HepG2 (cell line): ENCODE results near the gene IGFLR1. TPM values are rescaled to one million over a fixed set of nuclear protein-coding genes. Genes with fewer than 3 reads are reported as not detected.

Experiments
- CREB1 ChIP-seq, 2 experiments: fragments of 450-650 bp in 1 of 2; IDR thresholded peaks; 2 replicates each; pipeline ENCODE4 v1.6.1; 2016 to 2017; ENCODE audit warnings: control low read depth in 1 of 2, mild to moderate bottlenecking in 1 of 2, missing compliant biosample characterization in 1 of 2, missing genetic modification characterization in 1 of 2
- FOXO1 ChIP-seq: sonication (generic); formaldehyde crosslinking; IDR thresholded peaks from 2 replicates; pipeline ENCODE4 v1.4.0; 2020; ENCODE audit warnings: missing genetic modification reagents
- HDAC1 ChIP-seq: sonication (generic); formaldehyde crosslinking; IDR thresholded peaks from 2 replicates; pipeline ENCODE4 v1.5.1; 2020; ENCODE audit warnings: mild to moderate bottlenecking, missing genetic modification reagents
- MEIS2 ChIP-seq: sonication (generic); formaldehyde crosslinking; IDR thresholded peaks from 2 replicates; pipeline ENCODE4 v1.9.0; 2021; ENCODE audit warnings: mild to moderate bottlenecking, missing genetic modification reagents
- MXD1 ChIP-seq: sonication (generic); formaldehyde crosslinking; IDR thresholded peaks from 2 replicates; pipeline ENCODE4 v1.4.0; 2020; ENCODE audit warnings: mild to moderate bottlenecking, missing genetic modification reagents
- MYC ChIP-seq: sonication (generic); formaldehyde crosslinking; IDR thresholded peaks from 2 replicates; pipeline ENCODE4 v1.9.0; 2021; ENCODE audit warnings: missing genetic modification reagents, borderline replicate concordance
- NFRKB ChIP-seq: fragments of 450-650 bp; IDR thresholded peaks from 2 replicates; pipeline ENCODE4 v1.6.1; 2017
- PCBP1 ChIP-seq: fragments of 200-400 bp; formaldehyde crosslinking; IDR thresholded peaks from 2 replicates; pipeline ENCODE4 v1.6.1; 2017; ENCODE audit warnings: mild to moderate bottlenecking, low read depth, low read length, borderline replicate concordance
- PITX1 ChIP-seq: sonication (generic); formaldehyde crosslinking; IDR thresholded peaks from 2 replicates; pipeline ENCODE4 v1.5.1; 2020; ENCODE audit warnings: mild to moderate bottlenecking, missing genetic modification reagents
- RXRA ChIP-seq: sonication (generic); formaldehyde crosslinking; IDR thresholded peaks from 2 replicates; pipeline ENCODE4 v1.5.1; 2020; ENCODE audit warnings: missing genetic modification reagents
- SRSF1 ChIP-seq: fragments of 200-400 bp; formaldehyde crosslinking; optimal IDR thresholded peaks from 2 replicates; pipeline ENCODE3; 2017; ENCODE audit warnings: mild to moderate bottlenecking, low read depth, low read length, moderate library complexity
- ZFP62 ChIP-seq: sonication (generic); formaldehyde crosslinking; IDR thresholded peaks from 2 replicates; pipeline ENCODE4 v1.4.0; 2020; ENCODE audit warnings: missing genetic modification reagents
- ZNF44 ChIP-seq: sonication (generic); formaldehyde crosslinking; IDR thresholded peaks from 2 replicates; pipeline ENCODE4 v1.5.1; 2020; ENCODE audit warnings: mild to moderate bottlenecking, missing genetic modification reagents
- ZNF543 ChIP-seq: sonication (generic); formaldehyde crosslinking; IDR thresholded peaks from 2 replicates; pipeline ENCODE4 v1.4.0; 2020; ENCODE audit warnings: mild to moderate bottlenecking, missing genetic modification reagents
- ZNF556 ChIP-seq: sonication (generic); formaldehyde crosslinking; IDR thresholded peaks from 2 replicates; pipeline ENCODE4 v1.4.0; 2020; ENCODE audit warnings: mild to moderate bottlenecking, missing genetic modification reagents, borderline replicate concordance
- polyA plus RNA-seq, 8 experiments: library from polyadenylated mRNA; depleted of rRNA in 3 of 8; stranded (reverse) in 7 of 8; unstranded in 1 of 8; fragments of >200 nt; fragmentation: Illumina TruSeq in 4 of 8; extraction: Trizol in 4 of 8; gene quantifications; 2 replicates each; pipeline versions ENCODE4 v1.2.1 to v1.2.3, GENCODE V29; 2011 to 2016; ENCODE audit warnings: low read depth in 4 of 8, missing spikeins in 1 of 8, mixed read lengths in 1 of 8; ENCODE audit not compliant: insufficient read depth in 1 of 8
- total RNA-seq, 5 experiments: library from RNA; depleted of rRNA; stranded (reverse); fragments of >200 nt; fragmentation: Illumina TruSeq; extraction: Trizol; gene quantifications; 2 replicates each; pipeline ENCODE4 v1.2.3, GENCODE V29; 2016; ENCODE audit warnings: low read depth in 1 of 5
- TF ChIP-seq, protein P1 (sequence below): sonication (generic); formaldehyde crosslinking; IDR thresholded peaks from 2 replicates; pipeline ENCODE4 v1.8.0; 2022; ENCODE audit warnings: mild to moderate bottlenecking, missing genetic modification reagents; ENCODE audit not compliant: insufficient replicate concordance
- TF ChIP-seq, protein P2 (sequence below), 2 experiments: fragments of 450-650 bp in 1 of 2; sonication (generic) in 1 of 2; formaldehyde crosslinking in 1 of 2; IDR thresholded peaks; 2 replicates each; pipeline versions ENCODE4 v1.6.1 to v1.8.0; 2016 to 2022; ENCODE audit warnings: antibody characterized with exemption in 1 of 2, mild to moderate bottlenecking in 1 of 2, missing genetic modification reagents in 1 of 2

The IGFLR1 gene
- total and polyA plus RNA-seq, 2 of the 13 experiments (the other 11 are each of a cell fraction or from before 2014, with no cell fraction given): 5.4 to 8.9 TPM

DNA sequence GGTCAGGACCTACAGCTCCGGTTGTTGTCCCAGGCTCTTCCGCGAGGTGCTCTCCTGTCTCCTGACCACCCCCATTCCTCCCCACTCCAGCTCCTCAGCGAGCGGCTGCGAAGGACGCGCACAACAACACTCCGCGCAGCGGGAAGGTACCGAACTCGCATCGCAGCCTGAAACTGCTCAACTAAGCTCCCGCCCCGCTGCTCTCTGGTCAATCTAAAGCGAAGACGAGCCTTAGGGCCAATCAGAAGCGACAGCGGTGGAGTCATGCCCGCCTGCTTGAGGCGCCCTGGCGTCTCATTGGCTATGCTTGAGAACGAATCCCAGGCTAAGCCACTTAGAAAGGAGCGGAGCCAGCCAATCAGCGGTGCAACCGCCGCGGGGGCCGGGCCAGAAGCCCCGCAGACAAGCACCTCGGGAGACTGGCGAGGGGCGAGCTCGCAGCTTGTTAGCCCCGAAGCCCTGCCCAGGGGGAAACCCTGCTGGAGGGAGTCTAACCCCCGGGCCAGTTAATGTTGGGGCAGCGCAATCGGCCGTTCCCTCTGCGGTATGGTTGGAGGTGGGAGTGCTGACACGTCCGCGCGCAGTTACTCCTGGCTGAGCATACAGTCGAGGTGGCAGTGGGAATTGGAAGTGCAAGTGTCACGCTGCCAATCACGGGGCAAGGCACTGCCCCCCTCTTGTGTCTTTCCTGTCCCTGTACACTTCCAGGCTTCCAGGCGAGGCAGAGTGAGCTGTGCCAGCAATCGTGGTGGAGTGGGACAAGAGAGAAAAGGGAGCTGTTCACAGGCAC is 39.8 kb downstream of the IGFLR1 start (continued):
- TF ChIP-seq, protein P1, sequence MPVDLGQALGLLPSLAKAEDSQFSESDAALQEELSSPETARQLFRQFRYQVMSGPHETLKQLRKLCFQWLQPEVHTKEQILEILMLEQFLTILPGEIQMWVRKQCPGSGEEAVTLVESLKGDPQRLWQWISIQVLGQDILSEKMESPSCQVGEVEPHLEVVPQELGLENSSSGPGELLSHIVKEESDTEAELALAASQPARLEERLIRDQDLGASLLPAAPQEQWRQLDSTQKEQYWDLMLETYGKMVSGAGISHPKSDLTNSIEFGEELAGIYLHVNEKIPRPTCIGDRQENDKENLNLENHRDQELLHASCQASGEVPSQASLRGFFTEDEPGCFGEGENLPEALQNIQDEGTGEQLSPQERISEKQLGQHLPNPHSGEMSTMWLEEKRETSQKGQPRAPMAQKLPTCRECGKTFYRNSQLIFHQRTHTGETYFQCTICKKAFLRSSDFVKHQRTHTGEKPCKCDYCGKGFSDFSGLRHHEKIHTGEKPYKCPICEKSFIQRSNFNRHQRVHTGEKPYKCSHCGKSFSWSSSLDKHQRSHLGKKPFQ (CRISPR knock-in tag): no peak
- TF ChIP-seq, protein P2, sequence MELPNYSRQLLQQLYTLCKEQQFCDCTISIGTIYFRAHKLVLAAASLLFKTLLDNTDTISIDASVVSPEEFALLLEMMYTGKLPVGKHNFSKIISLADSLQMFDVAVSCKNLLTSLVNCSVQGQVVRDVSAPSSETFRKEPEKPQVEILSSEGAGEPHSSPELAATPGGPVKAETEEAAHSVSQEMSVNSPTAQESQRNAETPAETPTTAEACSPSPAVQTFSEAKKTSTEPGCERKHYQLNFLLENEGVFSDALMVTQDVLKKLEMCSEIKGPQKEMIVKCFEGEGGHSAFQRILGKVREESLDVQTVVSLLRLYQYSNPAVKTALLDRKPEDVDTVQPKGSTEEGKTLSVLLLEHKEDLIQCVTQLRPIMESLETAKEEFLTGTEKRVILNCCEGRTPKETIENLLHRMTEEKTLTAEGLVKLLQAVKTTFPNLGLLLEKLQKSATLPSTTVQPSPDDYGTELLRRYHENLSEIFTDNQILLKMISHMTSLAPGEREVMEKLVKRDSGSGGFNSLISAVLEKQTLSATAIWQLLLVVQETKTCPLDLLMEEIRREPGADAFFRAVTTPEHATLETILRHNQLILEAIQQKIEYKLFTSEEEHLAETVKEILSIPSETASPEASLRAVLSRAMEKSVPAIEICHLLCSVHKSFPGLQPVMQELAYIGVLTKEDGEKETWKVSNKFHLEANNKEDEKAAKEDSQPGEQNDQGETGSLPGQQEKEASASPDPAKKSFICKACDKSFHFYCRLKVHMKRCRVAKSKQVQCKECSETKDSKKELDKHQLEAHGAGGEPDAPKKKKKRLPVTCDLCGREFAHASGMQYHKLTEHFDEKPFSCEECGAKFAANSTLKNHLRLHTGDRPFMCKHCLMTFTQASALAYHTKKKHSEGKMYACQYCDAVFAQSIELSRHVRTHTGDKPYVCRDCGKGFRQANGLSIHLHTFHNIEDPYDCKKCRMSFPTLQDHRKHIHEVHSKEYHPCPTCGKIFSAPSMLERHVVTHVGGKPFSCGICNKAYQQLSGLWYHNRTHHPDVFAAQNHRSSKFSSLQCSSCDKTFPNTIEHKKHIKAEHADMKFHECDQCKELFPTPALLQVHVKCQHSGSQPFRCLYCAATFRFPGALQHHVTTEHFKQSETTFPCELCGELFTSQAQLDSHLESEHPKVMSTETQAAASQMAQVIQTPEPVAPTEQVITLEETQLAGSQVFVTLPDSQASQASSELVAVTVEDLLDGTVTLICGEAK (IDR thresholded peaks at IDR 0.05): no peak
- TF ChIP-seq, protein P2 (CRISPR knock-in tag; IDR thresholded peaks at IDR 0.05): no peak
- TF ChIP-seq RXRA (CRISPR knock-in tag) (0 out of 2 replicates have a peak, but pooled peaks have one; percentile 51), SRSF1 (no peak), ZNF543 (CRISPR knock-in tag) (peak; percentile 32; the same call in 1 of the 2 replicates), PITX1 (CRISPR knock-in tag) (0 out of 2 replicates have a peak, but pooled peaks have one; percentile 12), HDAC1 (CRISPR knock-in tag) (peak; percentile 42), MEIS2 (CRISPR knock-in tag) (0 out of 2 replicates have a peak, but pooled peaks have one; percentile 8), CREB1 (IDR thresholded peaks at IDR 0.05) (peak; percentile 80), CREB1 (CRISPR knock-in tag; IDR thresholded peaks at IDR 0.05) (peak; percentile 84), NFRKB (no peak), ZNF44 (CRISPR knock-in tag) (0 out of 2 replicates have a peak, but pooled peaks have one; percentile 59), MXD1 (CRISPR knock-in tag) (peak; percentile 42; the same call in 1 of the 2 replicates), PCBP1 (0 out of 2 replicates have a peak, but pooled peaks have one; percentile 7), FOXO1 (CRISPR knock-in tag) (0 out of 2 replicates have a peak, but pooled peaks have one; percentile 14), ZFP62 (CRISPR knock-in tag) (no peak), ZNF556 (CRISPR knock-in tag) (peak; percentile 24; the same call in 1 of the 2 replicates), MYC (CRISPR knock-in tag) (peak; percentile 23; the same call in 1 of the 2 replicates)
